Stimulated activated CD4-positive, alpha-beta T cell treated with anti-CD3 and anti-CD28 coated beads, TNF-alpha, amount 100 ng/mL, for 1 hour (primary cell): ENCODE data around the gene DBI.

Experiments used
- DNase-seq, 3 donors: peaks; one replicate each; pipeline ENCODE4 v3.0.0-alpha.2; 2020; ENCODE audit warnings: low read depth in 3 of 3, low spot score in 1 of 3

The DBI gene

DNA sequence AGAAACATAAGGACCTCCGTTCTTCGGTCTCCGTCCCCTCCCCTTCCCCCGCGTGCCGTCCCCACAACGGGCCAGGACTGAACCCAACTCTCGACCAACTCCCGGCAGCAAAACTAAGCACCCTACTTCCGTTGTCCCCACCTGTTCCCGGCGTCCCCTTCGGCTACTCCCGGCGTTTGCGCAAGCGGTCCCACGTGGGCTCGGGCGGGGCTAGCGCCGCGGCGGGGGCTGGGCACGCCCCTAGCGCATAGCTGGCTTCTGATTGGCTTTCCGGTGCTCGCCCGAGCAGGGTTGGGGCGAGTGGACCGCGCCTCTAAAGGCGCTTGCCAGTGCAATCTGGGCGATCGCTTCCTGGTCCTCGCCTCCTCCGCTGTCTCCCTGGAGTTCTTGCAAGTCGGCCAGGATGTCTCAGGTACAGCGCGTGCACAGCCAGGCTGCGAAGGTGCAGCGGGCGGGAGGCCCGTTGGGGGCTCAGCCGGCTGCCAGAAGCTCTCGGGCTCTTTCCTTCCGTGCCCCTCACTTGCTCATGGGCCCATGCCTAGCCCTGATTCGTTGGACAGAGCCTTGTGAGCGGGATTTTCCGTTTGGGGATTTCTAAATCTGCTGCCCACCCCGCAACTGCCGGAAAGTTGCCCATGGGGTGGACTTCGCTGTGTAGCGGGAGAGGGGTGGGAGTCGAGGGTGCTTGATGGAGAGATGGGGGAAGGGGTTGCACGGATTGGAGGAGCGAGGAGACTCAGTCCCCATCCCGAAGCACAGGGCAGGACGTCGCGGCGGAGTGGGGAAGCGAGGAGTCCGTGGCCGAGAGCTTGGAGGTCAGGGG lies at the start of gene DBI, which contains the start of gene C2orf76:
TSS of gene DBI (plus strand) at position 329 of the 823 bp plus-strand sequence. CDS start at position 404, 75 bp downstream.
TSS of gene C2orf76 (minus strand) at position 186 of the 823 bp plus-strand sequence. CDS start 26,875 bp downstream, outside the sequence.
- DNase-seq = peak; percentile 75 to 86 (median 79)

DNA sequence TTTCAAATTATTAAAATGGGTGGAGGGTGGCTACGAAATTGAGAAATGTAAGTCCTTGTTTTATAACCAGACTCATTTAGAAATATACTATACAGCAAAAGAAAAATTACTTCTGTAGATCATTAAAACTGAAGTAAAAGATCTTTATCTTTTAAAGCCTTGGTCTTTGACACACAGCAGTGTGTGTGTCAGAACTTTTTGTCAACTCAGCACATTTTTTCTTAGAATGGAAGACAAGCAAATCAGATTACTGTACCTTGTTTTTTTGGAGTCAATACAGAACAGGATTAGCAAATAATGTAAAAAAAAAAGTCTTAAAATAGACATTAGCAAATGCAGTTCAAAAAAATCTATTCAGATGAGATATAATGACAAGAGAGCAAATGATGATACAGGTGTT lies 49.2 kb upstream of the DBI start:
- no peak for DNase-seq

DNA sequence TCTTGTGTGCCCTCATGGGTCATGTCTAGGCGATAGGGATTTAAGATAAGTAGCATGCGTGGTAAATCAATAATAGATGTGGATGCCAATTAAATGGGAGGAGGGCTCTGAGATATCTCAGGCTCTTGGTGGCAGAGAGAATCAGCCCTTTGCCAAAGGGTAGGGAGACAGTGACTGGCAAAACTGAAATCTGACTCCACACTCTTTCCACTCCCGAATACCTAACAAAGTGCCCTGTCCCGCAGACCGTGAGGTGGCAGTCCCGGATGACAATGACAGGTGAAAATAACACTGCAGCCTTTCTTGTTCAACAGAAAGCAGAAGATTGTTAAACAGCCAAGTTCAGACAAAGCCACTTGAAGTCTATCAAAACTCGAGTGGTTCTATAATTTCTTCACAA lies 47.2 kb upstream of the DBI start:
- no peak for DNase-seq

DNA sequence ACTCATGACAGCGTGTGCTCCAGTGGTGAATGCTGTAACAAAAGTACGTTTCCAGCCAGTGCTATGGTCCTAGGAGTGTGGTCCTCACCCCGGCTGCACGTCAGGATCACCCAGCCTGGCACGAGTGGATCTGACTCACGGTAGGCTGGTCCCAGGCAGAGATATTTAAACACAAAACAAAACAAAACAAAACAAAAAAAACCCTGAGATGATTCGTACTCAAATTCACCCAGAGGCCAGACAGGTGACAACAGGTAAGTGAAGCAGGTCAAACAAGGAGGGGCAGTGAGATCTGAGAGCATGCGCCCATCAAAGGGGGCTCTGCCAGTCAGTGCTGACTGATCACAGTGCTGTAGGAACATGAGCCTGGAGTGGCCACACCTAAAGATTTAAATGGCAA lies 43.3 kb upstream of the DBI start:
- no peak for DNase-seq

DNA sequence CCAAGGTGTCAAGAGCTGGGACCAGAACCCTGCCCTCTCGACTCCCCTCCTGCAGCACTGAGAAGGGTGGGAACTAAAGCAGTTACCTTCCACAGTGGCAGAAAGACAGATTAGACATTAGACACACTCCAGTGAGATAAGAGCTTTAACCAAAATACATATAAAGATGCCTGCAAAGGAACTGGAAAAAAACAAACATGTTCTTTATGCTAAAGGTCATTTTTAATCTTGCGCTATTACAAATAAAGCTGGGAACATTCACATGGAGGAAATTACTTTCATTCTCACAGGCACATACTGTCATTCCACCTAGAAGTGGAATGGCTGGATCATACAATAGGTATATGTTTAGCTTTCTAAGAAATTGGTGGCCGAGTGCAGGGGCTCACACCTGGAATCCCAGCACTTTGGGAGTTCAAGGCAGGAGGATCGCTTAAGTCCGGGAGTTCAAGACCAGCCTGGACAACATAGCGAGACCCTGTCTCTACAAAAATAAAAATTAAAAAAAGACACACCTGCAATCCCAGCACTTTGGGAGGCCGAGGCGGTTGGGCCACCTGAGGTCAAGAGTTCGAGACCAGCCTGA lies 42.0 kb upstream of the DBI start:
- no peak for DNase-seq

DNA sequence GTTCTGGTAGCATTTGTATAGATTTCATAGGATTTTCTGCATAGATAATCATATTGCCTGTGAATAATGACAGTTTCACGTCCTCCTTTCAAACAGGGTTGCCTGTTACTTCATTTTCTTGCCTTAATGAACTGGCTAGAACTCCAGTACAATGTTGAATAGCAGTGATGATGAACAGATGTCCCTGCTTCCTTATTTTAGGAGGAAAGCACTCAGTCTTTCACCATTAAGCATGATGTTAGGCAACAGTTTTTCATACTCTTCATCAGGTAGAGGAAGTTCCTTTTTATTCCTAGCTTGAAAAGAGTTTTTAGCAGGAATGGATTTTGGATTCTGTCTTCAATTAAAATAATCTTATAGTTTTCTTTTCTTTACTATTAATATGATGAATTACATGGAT lies 39.8 kb upstream of the DBI start:
- no peak for DNase-seq

DNA sequence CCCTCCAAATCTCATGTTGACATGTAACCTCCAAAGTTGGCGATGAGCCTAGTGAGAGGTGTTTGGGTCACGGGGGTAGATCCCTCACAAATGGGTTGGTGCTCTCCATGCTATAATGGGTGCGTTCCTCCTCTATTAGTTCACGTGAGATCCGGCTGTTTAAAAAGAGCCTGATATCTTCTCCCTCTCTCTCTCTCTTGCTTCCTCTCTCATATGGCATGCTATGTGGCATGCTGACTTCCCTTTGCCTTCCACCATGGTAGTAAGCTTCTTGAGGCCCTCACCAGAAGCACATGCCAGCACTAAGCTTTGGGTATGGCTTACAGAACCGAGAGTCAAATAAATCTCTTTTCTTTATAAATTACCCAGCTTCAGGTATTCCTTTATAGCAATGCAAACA lies 39.3 kb upstream of the DBI start:
- DNase-seq = no peak

DNA sequence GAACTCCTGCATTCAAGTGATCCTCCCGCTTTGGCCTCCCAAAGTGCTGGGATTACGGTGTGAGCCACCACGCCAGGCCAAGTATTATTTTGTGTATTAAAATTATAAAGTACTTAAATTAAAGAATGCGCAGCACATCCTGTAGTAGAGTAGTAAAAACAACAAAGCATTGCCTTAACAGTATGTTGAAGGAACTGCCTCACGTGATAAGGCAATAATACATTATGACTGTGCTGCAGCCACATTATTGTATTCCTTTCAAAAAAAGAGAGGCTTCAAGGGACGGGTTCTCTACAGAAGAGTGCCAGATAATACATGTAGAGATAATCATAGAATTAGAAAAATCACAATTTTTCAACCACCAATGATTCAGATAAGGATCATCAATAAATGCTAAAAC lies 33.8 kb upstream of the DBI start:
- no peak for DNase-seq

DNA sequence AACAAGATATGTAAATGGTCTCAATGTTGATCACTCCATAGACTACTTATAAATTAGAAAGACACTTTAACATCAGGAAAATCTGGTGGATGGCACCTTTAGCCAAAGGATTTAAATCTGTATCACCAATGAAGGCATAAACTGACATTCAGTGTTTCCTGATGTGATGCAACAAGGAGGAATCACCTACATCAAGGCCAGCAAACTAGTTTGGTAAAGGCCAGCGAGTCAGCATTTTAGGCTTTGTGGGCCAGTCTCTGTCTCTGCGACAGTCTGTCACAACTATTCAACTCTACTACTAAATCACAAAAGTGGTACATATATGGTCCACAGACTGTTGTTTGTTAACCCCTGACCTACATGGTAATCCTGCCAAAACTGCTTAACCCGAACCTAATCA lies 33.4 kb upstream of the DBI start:
- DNase-seq = no peak

DNA sequence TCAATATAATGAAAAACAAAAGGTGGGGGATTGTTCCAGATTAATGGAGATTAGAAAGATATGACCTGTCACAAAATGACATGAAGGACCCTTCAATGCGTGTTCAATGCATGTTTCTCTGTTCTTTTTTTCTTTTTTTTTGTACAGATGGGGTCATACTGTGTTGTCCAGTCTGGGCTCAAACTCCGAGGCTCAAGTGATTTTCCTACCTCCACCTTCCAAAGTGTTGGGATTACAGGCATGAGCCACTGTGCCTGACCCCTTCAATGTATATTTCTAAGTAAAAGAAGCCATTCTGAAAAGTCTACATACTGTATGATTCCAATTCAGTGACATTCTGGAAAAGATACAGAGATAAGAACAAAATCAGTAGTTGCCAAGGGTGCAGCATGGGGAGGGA lies 32.9 kb upstream of the DBI start:
- no peak for DNase-seq

DNA sequence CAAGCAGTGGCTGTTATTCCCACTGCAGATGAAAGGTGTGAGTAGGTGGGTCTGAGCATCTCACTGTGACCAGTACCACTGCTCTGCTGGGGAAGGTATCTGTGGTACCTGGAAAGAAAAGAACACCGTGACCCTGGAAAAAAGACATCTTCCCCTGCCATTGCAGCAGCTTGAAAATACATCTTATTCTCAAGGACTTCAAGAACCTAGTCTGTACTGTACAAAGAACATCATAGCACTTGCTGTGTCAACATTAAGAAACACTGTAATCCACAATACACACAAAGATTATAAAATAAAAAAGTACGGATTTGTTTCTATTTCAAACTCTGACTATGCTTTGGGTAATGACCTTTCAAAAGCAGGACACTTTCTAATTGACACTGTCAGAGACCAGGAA lies 29.0 kb upstream of the DBI start:
- DNase-seq = no peak

DNA sequence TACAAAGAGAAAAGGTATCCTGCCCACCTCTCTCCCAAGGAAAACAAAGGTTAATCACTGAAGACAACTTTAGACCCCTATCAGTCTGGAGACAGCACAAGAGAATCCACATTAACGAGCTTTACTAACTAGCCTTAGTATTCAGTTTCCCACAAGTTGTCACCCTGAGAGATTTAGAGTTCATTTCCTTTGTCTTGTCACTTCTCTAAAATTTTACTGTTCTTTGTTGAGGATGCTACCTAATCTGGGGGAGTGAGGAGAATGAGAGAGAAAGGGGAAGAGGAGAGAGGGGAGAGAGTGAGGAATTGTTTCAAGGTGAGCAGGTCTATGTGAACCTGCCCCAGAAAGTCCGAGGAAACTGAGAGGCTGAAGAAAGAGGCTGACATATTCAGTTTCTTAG lies 28.5 kb upstream of the DBI start:
- no peak for DNase-seq

DNA sequence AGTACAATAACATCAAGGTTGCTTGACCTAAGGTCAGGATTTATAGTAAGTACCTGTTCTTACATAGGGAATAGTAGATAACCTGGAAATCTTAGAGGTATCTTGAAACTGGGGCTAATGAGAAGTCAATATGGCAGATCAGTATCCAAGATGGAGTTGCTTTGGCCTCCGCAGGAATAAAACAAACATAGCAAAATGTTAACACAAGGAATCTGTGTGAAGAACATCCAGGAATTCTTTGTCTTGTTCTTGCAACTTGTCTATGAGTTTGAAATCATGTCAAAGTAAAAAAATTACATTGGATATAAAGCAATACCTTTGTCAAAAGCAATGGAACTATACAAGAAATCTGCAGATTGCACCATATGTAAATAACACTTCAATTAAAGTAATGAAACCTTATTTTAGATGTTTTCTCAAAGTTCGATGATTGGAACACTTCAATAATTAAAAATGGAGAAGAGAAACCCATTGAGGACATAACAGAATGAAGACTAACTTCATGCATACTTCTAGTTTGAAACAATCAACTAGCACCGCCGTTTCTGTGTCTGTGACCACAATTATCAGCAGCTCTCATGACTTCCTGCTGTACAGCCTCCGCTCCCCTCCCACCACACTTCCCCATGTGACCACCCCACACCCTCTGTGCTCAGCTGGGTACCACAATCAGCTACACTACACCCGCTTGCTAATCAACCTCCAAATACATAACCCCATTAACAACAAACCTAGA lies 27.8 kb upstream of the DBI start:
- peak in 1 of 3 donors; percentile 2 for DNase-seq

DNA sequence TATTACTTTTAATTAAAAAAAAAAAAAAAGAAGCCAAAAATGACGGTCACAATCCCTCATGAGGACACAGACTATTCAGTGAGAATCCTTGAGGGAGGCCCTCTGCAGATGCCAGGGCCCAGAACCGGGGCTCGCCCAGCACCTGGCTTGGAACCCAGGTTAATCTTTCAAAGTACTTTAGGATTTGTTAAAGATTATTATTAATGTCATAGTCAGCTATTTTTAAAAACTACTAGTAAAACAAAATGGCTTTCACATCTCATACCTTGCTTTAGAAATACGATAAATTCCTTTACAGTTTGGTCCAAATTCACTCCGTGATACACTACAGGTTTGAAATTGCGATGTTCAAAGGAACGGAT lies 27.2 kb upstream of the DBI start:
- DNase-seq = no peak

DNA sequence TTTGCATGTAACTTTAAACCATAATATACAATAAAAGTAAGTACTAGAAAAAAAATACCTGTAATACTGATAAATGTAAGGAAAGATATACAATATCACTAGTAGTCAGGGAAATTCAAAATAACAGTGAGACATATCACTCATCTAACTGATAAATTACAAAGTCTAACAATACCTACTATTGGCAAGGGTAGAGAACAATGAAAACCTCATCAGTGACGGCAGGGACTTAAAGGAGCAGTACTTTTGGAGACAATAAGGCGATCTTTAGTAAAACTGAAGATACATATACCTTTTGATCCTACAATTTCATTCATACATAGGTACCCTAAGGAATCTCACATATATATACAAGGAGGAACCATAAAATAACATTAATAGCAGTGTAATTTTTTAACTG lies 25.1 kb upstream of the DBI start:
- DNase-seq = no peak

DNA sequence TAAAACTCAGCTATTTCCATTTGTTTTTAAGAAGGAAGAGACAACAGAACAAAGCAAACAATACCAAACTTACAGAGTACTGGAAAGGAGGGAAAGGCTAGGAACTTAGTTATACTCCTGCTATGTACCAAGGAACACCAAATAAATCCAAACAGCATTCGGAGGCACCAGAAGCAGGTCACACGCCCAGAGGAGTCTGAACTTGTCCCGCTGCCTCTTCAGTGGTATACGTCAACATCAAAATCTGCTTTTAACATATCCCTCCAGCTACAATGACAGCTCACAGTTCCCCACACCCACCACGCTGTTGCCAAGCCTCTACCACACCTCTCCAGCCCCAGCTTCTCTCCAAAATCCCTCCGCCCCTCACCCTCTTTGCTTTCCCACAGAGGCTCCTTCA lies 17.5 kb upstream of the DBI start:
- DNase-seq = no peak

DNA sequence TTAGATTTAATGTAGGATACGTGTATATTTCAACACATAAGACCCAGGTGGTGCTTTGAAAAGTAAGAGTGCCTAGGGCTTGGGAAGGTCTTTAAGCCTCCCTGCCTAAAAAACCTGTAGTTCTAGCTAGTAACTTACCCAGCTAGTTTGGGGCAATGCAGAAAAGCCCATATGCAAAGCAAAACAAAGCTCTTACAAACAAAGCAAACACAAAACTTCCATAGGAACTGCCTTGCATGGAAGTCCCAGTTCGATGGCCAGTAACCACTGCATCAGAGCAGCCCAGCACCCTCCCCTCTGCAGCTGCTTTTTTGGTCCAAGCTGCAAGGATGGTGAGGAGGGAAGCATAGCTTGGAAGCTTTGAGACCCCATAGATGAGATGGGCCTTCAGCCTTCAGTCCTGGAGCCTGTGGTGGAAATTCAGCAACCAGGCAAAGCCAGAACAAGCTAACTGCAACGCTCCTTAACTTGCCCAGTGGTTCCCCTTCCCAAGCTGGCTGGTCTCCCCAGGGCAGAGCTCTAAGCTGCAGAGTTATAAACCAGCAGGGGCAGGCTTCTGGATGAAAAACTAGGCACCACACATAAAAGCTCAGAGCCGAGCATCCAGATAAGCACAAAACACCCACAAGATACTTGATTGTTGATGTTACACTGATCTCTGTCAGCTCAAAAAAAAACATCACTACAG lies 16.3 kb upstream of the DBI start:
- no peak for DNase-seq

DNA sequence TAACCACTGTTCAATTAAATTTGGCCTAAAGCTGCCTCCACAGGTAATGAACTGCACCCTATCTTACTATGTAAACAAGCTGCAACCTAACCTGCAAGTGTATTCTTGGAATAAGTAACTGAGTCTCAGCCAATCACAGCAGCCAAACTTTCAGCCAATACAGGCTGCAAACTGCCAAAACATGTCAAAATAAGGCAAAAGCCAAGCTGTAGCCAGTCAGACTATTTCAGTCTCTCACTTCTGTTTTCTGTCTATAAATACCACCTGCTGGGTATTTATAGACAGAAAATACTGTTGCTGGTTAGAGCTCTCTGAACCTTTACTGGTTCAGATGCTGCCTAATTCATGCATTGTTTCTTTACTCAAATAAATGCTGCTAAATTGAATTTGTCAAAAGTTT lies 14.4 kb upstream of the DBI start:
- no peak for DNase-seq

DNA sequence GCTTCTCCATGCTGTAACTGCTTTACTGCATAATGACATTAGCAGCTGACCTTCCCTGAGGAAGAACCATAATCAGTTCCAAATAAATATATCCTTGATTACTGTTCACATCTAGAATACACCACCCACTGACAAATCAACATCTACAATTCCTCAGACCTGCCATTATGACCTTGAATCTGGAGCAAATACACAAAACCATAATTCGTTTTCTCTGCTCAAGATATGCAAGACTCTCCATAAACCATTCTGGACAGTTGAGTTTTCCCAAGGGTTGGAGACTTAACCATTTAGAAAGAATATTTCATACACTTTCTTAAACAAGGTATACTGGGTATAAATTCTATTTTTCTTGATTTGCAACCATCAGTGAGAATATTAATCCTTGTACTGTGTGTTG lies 11.9 kb upstream of the DBI start:
- DNase-seq = no peak

DNA sequence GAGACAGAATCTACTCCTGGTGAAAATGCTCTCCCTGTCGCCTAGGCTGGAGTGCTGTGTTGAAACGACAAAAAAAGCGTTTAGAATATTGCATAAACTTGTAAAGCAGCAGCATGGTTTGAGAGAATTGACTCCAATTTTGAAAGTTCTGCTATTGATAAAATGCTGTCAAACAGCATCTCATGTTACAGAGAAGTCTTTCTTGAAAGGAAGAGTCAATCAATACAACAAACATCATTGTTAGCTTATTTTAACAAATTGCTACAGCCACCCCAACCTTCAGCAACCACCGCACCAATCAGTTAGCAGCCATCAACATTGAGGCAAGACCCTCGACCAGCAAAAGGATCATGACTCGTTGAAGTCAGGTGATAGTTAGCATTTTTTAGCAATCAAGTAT lies 7.0 kb upstream of the DBI start:
- no peak for DNase-seq

DNA sequence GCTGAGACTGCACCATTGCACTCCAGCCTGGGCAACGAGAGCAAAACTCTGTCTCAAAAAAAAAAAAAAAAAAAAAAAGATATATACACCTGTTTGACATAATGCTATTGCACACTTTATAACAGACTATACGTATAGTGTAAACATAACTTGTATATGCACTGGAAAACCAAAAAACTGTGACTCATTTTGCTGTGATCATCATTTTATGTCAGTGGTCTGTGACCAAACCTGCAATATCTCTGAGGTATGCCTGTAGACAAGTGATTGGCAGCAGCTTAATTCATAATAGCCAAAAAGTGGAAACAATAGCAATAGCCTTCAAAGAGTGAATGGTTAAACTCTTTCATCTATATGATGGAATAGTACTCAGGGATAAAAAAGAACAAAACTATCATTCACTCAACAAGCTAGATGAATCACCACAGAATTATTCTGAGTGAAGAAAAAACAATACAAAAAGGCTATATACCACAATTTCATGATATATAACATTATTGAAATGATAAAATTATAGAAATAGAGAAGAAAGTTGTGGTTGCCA lies 6.3 kb upstream of the DBI start:
- no peak for DNase-seq
